ENCODE measurements around the gene NIPA2.

DNA sequence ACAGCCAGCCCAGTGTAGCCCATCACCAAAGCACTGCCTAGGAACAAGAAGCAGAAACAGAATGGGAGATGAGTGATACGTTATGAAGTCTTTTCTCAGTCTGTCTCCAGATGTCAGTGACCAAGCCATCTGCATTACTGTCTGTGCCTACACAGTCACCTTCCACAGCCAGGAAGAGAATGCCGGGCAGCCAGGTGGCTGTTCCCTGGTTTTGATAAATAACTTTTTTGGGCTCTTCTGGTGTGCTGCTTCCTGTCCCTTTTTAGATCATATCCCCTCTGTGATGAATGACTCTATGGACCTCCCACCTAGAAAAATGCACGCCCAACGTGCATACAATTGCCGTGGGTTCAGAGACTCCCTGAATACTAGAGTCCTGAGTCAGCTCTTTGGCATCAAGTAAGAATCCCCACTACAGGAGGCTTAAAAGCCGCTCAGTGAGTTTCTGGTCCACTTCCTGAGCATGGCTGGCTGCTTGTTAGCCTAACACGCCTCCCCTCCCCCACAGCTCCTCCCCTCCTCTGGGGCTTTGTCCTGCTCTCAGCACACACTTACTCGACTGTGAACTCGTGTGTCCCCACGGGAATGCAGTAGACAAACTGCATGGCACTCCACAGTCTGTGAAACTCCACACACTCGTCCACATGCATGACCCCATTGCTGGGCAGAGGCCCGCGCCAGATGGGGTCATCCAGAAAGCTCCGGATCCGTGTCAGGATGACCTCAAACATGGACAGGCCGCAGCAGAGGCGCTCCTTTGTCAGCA is 34.7 kb downstream of the NIPA2 start:
- TF ChIP-seq CTCF (conservative IDR thresholded peaks at IDR 0.05; ENCODE audit: low read depth, low read length) = no peak
- no peak for TF ChIP-seq EZH2 (IDR thresholded peaks at IDR 0.05; ENCODE audit: borderline replicate concordance, low read depth, low read length, poor library complexity, severe bottlenecking)
